Endometrial microvascular endothelial cells (primary cell): ENCODE data around the gene RBM3. TPM values are rescaled to one million over a fixed set of nuclear protein-coding genes. Genes with fewer than 3 reads are reported as not detected.

ENCODE experiments used
- in situ Hi-C: cut with HindIII; loops from 2 replicates; pipeline ENCODE4 v1.10.0; 2017; ENCODE audit warnings: low sequenced_read_pairs, low pct_unique_long_range_greater_than_20kb; ENCODE audit errors: inconsistent ontology term
- total RNA-seq: library from RNA; depleted of rRNA; stranded (reverse); fragments of >200 nt; gene quantifications from one replicate; pipeline ENCODE4 v1.2.3, GENCODE V29; 2015; ENCODE audit errors: inconsistent ontology term

RBM3 gene
- total RNA-seq, 1 donor from 2014 or later = 339 TPM

DNA sequence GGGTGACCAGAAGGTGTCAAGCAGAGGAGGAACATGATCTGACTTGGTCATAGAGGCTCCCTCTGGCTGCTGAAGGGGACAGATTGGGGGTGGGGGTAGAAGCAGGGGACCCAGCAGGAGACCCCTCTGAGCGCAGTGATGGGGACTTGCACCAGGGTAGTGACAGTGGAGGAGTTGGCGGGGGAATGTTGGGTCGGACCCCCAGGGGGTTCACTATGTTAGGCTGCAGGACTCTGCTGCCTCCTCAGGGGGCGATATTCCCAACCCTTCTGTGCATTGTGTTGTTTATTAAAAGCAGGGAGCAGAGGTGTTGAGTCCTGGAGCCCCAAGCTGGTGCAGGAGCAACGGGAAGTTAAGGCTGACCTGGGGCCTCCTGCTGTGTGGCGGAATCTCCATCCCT is 31.8 kb downstream of the RBM3 start:
- in situ Hi-C loops = no loop called here

DNA sequence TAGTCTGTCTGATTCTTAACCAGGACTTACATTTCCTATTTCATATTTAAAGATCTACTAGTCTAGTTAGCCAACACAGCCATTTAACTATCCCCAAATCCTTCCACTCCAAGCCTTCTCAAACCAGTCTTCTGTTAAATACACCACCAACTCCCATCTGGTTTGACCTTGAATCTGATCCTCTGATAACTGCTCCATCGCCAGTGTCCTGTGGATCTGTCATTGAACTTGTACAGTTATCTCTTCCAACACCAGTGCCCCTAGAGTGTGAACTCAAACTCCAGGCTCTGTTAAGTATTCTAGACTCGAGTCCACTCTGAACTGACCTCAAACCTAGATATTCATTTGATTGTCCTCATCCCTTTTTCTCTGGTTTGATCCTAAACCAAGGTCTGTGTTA is 37.4 kb downstream of the RBM3 start:
- in situ Hi-C loops = no loop called here

DNA sequence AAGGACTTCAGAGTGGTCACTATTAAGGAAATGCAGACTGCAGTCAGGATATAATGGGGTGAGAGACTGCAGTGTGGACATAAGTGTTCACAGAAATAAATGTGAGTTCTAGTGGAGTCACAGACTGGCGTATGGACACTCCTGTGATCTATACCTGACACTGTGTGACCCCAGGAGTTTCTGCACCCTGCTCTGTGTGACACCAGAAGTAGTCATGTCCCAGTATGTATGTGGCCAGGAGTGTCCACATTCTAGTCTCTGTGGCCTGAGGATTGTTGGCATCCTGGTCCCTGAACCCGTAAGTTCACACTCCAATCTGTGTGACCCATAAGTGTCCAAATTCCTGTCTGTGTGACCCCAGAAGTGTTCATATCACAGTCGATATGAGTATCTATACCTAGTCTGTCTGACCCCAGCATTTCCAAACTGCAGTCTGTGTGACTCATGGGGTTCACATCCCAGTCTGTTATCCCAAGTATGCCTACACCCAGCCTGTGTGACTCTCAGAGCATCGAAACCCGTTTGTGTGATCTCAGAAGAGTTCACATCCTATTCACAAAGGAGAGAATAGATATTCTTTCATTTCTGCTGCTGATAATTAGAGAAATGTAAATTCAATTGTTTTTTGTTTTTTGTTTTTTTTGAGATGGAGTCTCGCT is 39.3 kb downstream of the RBM3 start:
- in situ Hi-C loops = no loop called here

DNA sequence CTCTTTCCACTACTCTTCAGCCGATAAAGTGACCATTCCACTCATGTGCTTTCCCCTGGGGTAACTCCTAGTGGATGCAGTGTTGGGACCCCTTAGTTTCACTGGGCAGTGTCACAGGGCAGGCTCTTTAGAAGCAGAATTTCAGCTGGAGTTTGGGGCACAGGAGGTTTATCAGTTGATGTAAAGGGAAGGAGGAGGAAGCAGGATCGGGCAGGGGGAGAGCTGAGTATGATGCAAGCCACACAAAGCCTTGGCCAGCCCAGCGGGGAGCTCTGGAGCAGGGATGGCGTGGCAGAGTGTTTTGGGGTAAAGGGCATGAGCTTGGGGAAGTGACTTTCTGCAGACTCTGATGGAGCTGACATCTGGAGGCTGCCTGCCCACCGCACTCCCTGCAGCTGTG is 42.3 kb downstream of the RBM3 start:
- in situ Hi-C loops = no loop called here

DNA sequence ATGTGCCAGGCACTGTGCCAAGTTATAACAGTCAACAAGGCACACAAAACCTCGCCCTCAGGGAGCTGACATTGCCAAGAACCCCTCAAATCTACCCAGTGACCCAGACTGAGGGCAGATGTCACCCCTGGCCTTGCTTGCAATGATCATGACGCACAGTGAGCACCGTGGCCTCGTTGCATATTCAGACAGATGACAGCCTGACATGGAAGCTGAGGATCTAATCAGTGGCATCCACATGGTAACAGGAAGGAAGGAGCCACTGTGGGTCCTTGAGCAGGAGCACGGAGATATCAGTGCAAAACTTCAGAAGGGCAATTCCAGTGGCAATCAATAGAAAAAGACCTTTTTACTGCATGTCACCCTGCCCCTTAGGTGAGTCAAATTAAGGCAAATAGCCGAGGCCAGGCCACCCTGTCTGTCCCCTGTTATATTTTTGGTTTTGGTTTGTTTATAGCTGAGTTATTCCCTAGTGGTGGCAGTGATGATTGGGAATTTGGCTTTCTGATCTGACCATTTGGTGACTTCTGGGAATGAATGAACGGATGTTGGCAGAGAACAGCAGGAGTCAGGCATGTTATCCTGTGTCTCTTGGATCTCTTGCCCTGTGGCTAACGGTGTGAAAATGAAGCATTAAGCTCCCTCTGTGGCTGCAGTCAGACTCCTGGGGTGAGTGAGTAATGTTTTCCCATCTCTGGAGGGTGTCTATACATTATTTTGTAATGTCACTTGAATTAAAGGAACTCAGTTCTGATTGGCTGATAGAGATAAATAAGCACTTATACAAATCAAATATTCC is 43.5 kb downstream of the RBM3 start:
- in situ Hi-C loops = no loop called here

DNA sequence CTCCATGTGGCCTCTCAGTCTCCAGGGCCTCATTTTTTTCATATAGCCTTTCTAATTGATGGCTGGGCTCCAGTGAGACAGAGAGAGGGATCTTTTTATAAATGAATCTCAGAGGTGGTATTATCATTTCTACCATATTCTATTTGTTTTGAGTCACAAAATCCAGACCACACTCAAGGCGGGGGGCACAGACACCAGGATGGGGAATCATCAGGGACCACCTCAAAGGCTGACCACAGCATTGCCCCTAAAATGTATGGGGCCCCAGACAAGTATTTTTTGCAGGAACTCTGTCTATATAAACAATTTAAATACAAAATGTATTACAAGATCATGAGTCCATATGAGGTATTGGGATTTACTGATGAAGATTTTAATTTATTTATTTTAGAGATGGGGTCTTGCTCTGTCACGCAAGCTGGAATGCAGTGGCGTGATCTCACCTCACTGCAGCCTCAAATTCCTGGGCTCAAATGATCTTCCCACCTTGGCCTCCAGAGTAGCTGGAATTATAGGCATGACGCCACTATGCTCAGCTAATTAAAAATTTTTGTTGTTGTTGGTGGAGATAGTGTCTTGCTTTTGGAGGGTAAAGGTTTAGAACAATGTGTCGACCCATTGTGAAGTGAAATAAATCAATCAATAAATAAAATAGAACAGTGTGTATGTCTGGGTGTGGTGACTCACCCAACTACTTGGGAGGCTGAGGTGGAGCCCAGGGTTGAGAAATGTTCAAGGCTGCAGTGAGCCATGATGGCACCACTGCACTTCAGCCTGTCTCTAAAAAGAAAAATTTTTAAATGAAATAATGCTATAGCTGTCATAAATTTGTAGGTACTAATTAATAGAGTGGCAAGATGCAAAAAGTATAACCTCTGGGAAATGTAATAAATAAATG is 52.4 kb downstream of the RBM3 start:
- in situ Hi-C loops = no loop called here

Other genes starting within 250 kb of the RBM3 start
- not detected for gene SSX3, start 217.8 kb upstream of the RBM3 start, total RNA-seq
- not detected for gene SSX4, start 190.9 kb upstream of the RBM3 start, total RNA-seq
- not detected for gene SSX4B, start 162.5 kb upstream of the RBM3 start, total RNA-seq
- 39.5 TPM for gene SLC38A5, start 104.2 kb upstream of the RBM3 start, total RNA-seq
- gene FTSJ1, start 98.3 kb upstream of the RBM3 start, total RNA-seq = 93.7 TPM
- gene PORCN, start 65.5 kb upstream of the RBM3 start, total RNA-seq = 17.7 TPM
- 61.0 TPM for gene EBP, start 52.7 kb upstream of the RBM3 start, total RNA-seq
- gene TBC1D25, start 34.8 kb upstream of the RBM3 start, total RNA-seq = 16.3 TPM
- 120 TPM for gene WDR13, start 23.0 kb downstream of the RBM3 start, total RNA-seq
- gene WAS, start 109.3 kb downstream of the RBM3 start, total RNA-seq = not detected
- gene SUV39H1, start 122.2 kb downstream of the RBM3 start, total RNA-seq = 25.3 TPM
- gene GLOD5, start 187.3 kb downstream of the RBM3 start, total RNA-seq = not detected
- gene GATA1, start 212.1 kb downstream of the RBM3 start, total RNA-seq = not detected
- gene HDAC6, start 227.6 kb downstream of the RBM3 start, total RNA-seq = 59.2 TPM